HCT116 (cell line): Measurements from ENCODE around the gene TAF4. TPM values are rescaled to one million over a fixed set of nuclear protein-coding genes. Genes with fewer than 3 reads are reported as not detected.

Experiments used
- ATAC-seq: fragments of 200-7000 bp; cut with Tn5 transposase; 2 replicates; pipeline ENCODE4 v1.9.1; 2020; ENCODE audit warnings: mild to moderate bottlenecking, moderate library complexity
- BruUV-seq: library from RNA; stranded (reverse); fragments of 400-500 nt; replicated peaks from 2 replicates; lab custom pipeline; 2021; lab: Mats Ljungman, UMichigan
- CTCF ChIA-PET: fragments of 300-600 bp; sonication (Branson Sonifier 250); formaldehyde crosslinking; loops from one replicate; lab custom pipeline; 2021; ENCODE audit warnings: antibody characterized with exemption; lab: Charles Lee
- POLR2A ChIA-PET: fragments of 300-600, 350-600 bp; sonication (Branson Sonifier 250); formaldehyde crosslinking; loops from one replicate; lab custom pipeline; 2021; ENCODE audit warnings: antibody characterized with exemption; lab: Charles Lee
- RAD21 ChIA-PET, 2 experiments: fragments of 300-600 bp; sonication (Branson Sonifier 250); formaldehyde crosslinking; loops; one replicate each; lab custom pipeline; 2023; ENCODE audit warnings: low total read pairs in 2 of 2; ENCODE audit not compliant: uncharacterized antibody in 2 of 2, unreplicated experiment in 2 of 2, low non-redundant PET in 1 of 2; lab: Charles Lee
- DNase-seq: peaks from one replicate; pipeline ENCODE4 v3.0.0-alpha.2; 2010; ENCODE audit warnings: low read depth, low spot score
- H2AFZ ChIP-seq: fragments of 200-600 bp; shearing (Covaris generic), sonication (generic); 2 replicates; pipeline ENCODE4 v1.6.1; 2017; ENCODE audit warnings: low read depth, mixed run types, mixed read lengths, antibody characterized with exemption, low read length; ENCODE audit not compliant: poor library complexity, severe bottlenecking
- H3K27ac ChIP-seq: 2 replicates; pipeline ENCODE4 v1.5.1; 2012; ENCODE audit warnings: low read depth, low read length
- H3K27me3 ChIP-seq: fragments of 200-600 bp; sonication (generic); 2 replicates; pipeline ENCODE4 v1.6.1; 2016; ENCODE audit warnings: mixed run types, low read length, mixed read lengths; ENCODE audit not compliant: insufficient read depth
- H3K36me3 ChIP-seq, 2 experiments: fragments of 200-500 bp in 1 of 2; fragments of 200-600 bp in 1 of 2; sonication (Bioruptor generic) in 1 of 2; sonication (generic) in 1 of 2; 2 replicates each; pipeline versions ENCODE4 v1.5.1 to v1.6.1; 2014 to 2016; ENCODE audit warnings: low read length in 2 of 2, inconsistent platforms in 1 of 2, mixed read lengths in 1 of 2, mixed run types in 1 of 2; ENCODE audit not compliant: insufficient read depth in 2 of 2, control insufficient read depth in 1 of 2
- H3K4me1 ChIP-seq, 2 experiments: fragments of 200-600 bp in 1 of 2; sonication (generic) in 1 of 2; 2 replicates each; pipeline versions ENCODE4 v1.5.1 to v1.6.1; 2012 to 2017; ENCODE audit warnings: low read length in 2 of 2, inconsistent platforms in 1 of 2, mild to moderate bottlenecking in 1 of 2, mixed read lengths in 1 of 2, mixed run types in 1 of 2, moderate library complexity in 1 of 2; ENCODE audit not compliant: insufficient read depth in 2 of 2, control insufficient read depth in 1 of 2
- H3K4me2 ChIP-seq: fragments of 200-600 bp; sonication (generic); 2 replicates; pipeline ENCODE4 v1.6.1; 2017; ENCODE audit warnings: mixed run types, low read length, mixed read lengths
- H3K4me3 ChIP-seq, 2 experiments: fragments of 200-600 bp in 1 of 2; sonication (generic) in 1 of 2; replicated peaks in 1 of 2; 2 replicates each; pipeline ENCODE4 v1.5.1; 2011 to 2016; ENCODE audit warnings: low read length in 2 of 2, control low read depth in 1 of 2, low read depth in 1 of 2, mild to moderate bottlenecking in 1 of 2, mixed read lengths in 1 of 2, mixed run types in 1 of 2
- H3K79me2 ChIP-seq: fragments of 200-600 bp; sonication (generic); 2 replicates; pipeline ENCODE4 v1.6.1; 2017; ENCODE audit warnings: mild to moderate bottlenecking, mixed run types, low read length, moderate library complexity, mixed read lengths; ENCODE audit not compliant: insufficient read depth
- H3K9ac ChIP-seq: fragments of 200-600 bp; sonication (generic); 2 replicates; pipeline ENCODE4 v1.6.1; 2016; ENCODE audit warnings: low read length, mixed read lengths
- H3K9me2 ChIP-seq: fragments of 200-600 bp; sonication (generic), shearing (Covaris generic); 2 replicates; pipeline ENCODE4 v1.6.1; 2017; ENCODE audit warnings: mixed run types, mild to moderate bottlenecking, moderate library complexity; ENCODE audit not compliant: insufficient read depth
- H3K9me3 ChIP-seq, 2 experiments: fragments of 200-500 bp in 1 of 2; fragments of 200-600 bp in 1 of 2; sonication (Bioruptor generic) in 1 of 2; sonication (generic) in 1 of 2; 2 replicates each; pipeline ENCODE4 v1.6.1; 2014 to 2017; ENCODE audit warnings: low read length in 2 of 2, mixed read lengths in 2 of 2, inconsistent platforms in 1 of 2, low read depth in 1 of 2, mild to moderate bottlenecking in 1 of 2, mixed run types in 1 of 2, moderate library complexity in 1 of 2; ENCODE audit not compliant: control insufficient read depth in 1 of 2, insufficient read depth in 1 of 2
- H4K20me1 ChIP-seq: fragments of 200-600 bp; sonication (generic), shearing (Covaris generic); 2 replicates; pipeline ENCODE4 v1.6.1; 2017; ENCODE audit warnings: mixed run types, mild to moderate bottlenecking, moderate library complexity; ENCODE audit not compliant: insufficient read depth
- CBX3 ChIP-seq: IDR thresholded peaks from 2 replicates; pipeline ENCODE4 v1.6.1; 2012; ENCODE audit warnings: low read depth
- CTCF ChIP-seq, 3 experiments: fragments of 200-600 bp in 1 of 3; sonication (generic) in 1 of 3; IDR thresholded peaks in 2 of 3; conservative IDR thresholded peaks in 1 of 3; 2 replicates each; pipeline ENCODE4 v1.5.1; 2012 to 2017; ENCODE audit warnings: low read depth in 2 of 3, low read length in 2 of 3, antibody characterized with exemption in 1 of 3, borderline replicate concordance in 1 of 3, control low read depth in 1 of 3, mild to moderate bottlenecking in 1 of 3, mixed read lengths in 1 of 3, mixed run types in 1 of 3, moderate library complexity in 1 of 3; ENCODE audit not compliant: insufficient read depth in 1 of 3
- EZH2 ChIP-seq: fragments of 200-600 bp; sonication (generic); IDR thresholded peaks from 2 replicates; pipeline ENCODE4 v1.6.1; 2017; ENCODE audit warnings: antibody characterized with exemption, mixed run types
- POLR2A ChIP-seq: IDR thresholded peaks from 2 replicates; pipeline ENCODE4 v1.7.0; 2011; ENCODE audit warnings: borderline replicate concordance; ENCODE audit not compliant: insufficient read depth, insufficient read length; ENCODE audit errors: extremely low read depth
- SIN3A ChIP-seq: IDR thresholded peaks from 2 replicates; pipeline ENCODE4 v1.6.1; 2012; ENCODE audit warnings: low read depth
- SRF ChIP-seq: IDR thresholded peaks from 2 replicates; pipeline ENCODE4 v1.6.1; 2012; ENCODE audit warnings: low read depth
- YY1 ChIP-seq: IDR thresholded peaks from 2 replicates; pipeline ENCODE4 v1.6.1; 2011; ENCODE audit warnings: low read length, low read depth, moderate library complexity, mild to moderate bottlenecking; ENCODE audit not compliant: insufficient replicate concordance; ENCODE audit errors: extremely low read depth
- intact Hi-C: fragments of 100-400 bp; cut with micrococcal nuclease; formaldehyde crosslinking; loops from 2 replicates; pipeline ENCODE4 v1.10.0; 2022
- total RNA-seq: library from RNA; stranded (reverse); gene quantifications from one replicate; pipeline ENCODE4 v1.2.1, GENCODE V29; 2021; ENCODE audit not compliant: unreplicated experiment

The TAF4 gene
- total RNA-seq, 1 experiment from 2014 or later = 26.8 TPM

- no peaks in the 10 kb centered on the region for H3K27me3 ChIP-seq
- no peak for ATAC-seq
- no TSS peak for BruUV-seq
- ChIA-PET RAD21 (no interaction called here), CTCF (no interaction called here), POLR2A (interaction anchor here (1.0 to 1.1 kb wide), 2 partner anchors 17 to 53 kb away, joined by 3 to 5 read pairs; partner anchors contain the start of gene LSM14B)
- no peak overlapping the region for H3K9ac ChIP-seq
- no peak overlapping the region for H3K27ac ChIP-seq
- H3K36me3 ChIP-seq = no peaks in the 10 kb centered on the region; a peak in 1 of 4 replicates
- H3K4me1 ChIP-seq = peaks cover 9 to 21% of the 10 kb centered on the region in 2 experiments
- no peaks in the 10 kb centered on the region for H4K20me1 ChIP-seq
- no peak overlapping the region for H2AFZ ChIP-seq
- no peak overlapping the region for H3K4me2 ChIP-seq
- peaks cover 5% of the 10 kb centered on the region for H3K79me2 ChIP-seq
- TF ChIP-seq CTCF (IDR thresholded peaks at IDR 0.05 in 2 of 3, conservative IDR thresholded peaks at IDR 0.05 in 1 of 3; ENCODE audit: borderline replicate concordance in 1 of 3, insufficient read depth in 1 of 3, low read depth in 2 of 3, low read length in 2 of 3) (0 out of 6 replicates have a peak, but pooled peaks of 1 of the 3 experiments have one; percentile 4), YY1 (no peak), CBX3 (no peak), SIN3A (no peak), SRF (no peak), POLR2A (no peak), EZH2 (no peak)
- DNase-seq = no peak
- no peak overlapping the region for H3K4me3 ChIP-seq
- no peaks in the 10 kb centered on the region for H3K9me2 ChIP-seq
- intact Hi-C loops = loop anchor here (5.0 kb wide), 1 partner anchor 53 kb away; the partner anchor contains the start of gene LSM14B
- peaks cover 7 to 9% of the 10 kb centered on the region in 2 experiments; a peak in 2 of 4 replicates for H3K9me3 ChIP-seq
Observed at GRCh38 chr20:62068997-62069396, 3.3 kb upstream of the TAF4 start.
